Measurements from ENCODE around the gene SLC43A2. TPM values are rescaled to one million over a fixed set of nuclear protein-coding genes. Genes with fewer than 3 reads are reported as not detected.

Gene SLC43A2
- total RNA-seq, 4 donors from 2014 or later = 58.6 to 103 (median 69.0) TPM

DNA sequence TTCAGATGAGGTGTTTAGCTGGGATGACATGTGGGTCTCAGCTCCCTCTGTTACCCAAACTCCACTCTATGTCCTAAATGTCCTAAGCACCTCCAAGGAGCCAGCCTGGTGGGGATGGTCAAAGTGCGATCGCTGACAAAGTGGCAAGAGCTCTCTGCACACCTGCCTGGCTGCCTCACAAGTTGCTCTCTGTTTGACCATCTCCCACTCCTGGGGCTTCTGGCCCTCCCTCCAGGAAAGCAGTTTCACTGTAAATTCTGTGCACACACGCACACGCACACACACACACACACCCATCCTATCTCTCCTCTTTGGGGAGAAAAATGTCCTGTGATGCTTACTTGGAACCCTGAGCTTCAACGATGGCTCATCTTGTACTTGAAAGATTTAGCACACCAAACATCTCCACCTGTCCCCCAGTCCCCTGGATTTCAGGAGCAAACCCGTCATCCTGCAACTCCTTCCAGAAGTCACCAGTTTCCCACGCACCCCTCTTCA lies 67.7 kb downstream of the SLC43A2 start:
- DNase-seq = no peak
- no peaks in the 10 kb centered on the region for H3K9me3 ChIP-seq
- H3K27ac ChIP-seq = peak overlapping the region; percentile 89 to 100 (median 95)
- peaks cover 4 to 58% (median 7%) of the 10 kb centered on the region in 4 donors for H3K4me1 ChIP-seq
- no peaks in the 10 kb centered on the region for H3K27me3 ChIP-seq
- H3K36me3 ChIP-seq = no peaks in the 10 kb centered on the region
- peak overlapping the region in 3 of 4 donors; percentile 82 to 99 (median 91) for H3K4me3 ChIP-seq
- TF ChIP-seq POLR2A (IDR thresholded peaks at IDR 0.05) = no peak
- TF ChIP-seq CTCF (IDR thresholded peaks at IDR 0.05) = no peak

- no peaks in the 10 kb centered on the region for H3K9me3 ChIP-seq
- TF ChIP-seq POLR2A (IDR thresholded peaks at IDR 0.05) = peak; percentile 59 to 80
- TF ChIP-seq CTCF (IDR thresholded peaks at IDR 0.05) = no peak
- no peaks in the 10 kb centered on the region for H3K27me3 ChIP-seq
- H3K4me1 ChIP-seq = peaks cover 4 to 64% (median 9%) of the 10 kb centered on the region in 4 donors
- peak overlapping the region; percentile 89 to 100 (median 95) for H3K27ac ChIP-seq
- peak in 2 of 3 donors; percentile 73 to 79 for DNase-seq
- H3K36me3 ChIP-seq = peaks cover 0 to 1% (median 0%) of the 10 kb centered on the region in 3 donors
- H3K4me3 ChIP-seq = peak overlapping the region in 2 of 4 donors; percentile 82 to 99
Measured at GRCh38 chr17:1560101-1560857, 68.4 kb downstream of the SLC43A2 start.

- no peak for DNase-seq
Measured at GRCh38 chr17:1559047-1560043, 69.3 kb downstream of the SLC43A2 start.

DNA sequence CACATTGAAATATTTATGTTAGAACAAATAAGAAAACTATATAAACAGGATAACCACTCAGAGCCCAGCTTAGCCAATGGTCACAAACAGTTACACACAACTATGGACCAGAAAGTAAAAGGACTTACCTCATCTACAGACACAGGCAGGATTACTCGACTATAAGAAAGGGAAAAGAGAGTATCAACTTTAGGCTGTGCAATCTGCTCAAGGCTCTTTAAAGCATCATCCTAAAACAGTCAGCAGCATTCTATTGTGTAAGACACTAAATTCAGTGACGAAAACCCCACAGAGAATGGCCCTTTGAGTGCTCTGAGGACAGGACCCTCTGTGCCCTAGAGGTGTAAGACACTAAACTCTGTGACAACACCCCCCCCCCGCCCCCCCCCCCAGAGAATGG lies 70.2 kb downstream of the SLC43A2 start:
- Histone ChIP-seq H3K27ac (peak overlapping the region in 2 of 4 donors; percentile 48 to 73), H3K36me3 (peaks cover 0 to 11% (median 0%) of the 10 kb centered on the region in 3 donors), H3K4me3 (no peak overlapping the region), H3K9me3 (no peaks in the 10 kb centered on the region), H3K4me1 (peaks cover 4 to 73% (median 9%) of the 10 kb centered on the region in 4 donors), H3K27me3 (no peaks in the 10 kb centered on the region)
- TF ChIP-seq POLR2A (IDR thresholded peaks at IDR 0.05) (no peak), CTCF (IDR thresholded peaks at IDR 0.05) (no peak)
- DNase-seq = no peak

More at GRCh38 chr17:1559047-1560043, 69.3 kb downstream of the SLC43A2 start:
- peaks cover 4 to 73% (median 9%) of the 10 kb centered on the region in 4 donors for H3K4me1 ChIP-seq
- no peaks in the 10 kb centered on the region for H3K9me3 ChIP-seq
- H3K27me3 ChIP-seq = no peaks in the 10 kb centered on the region
- TF ChIP-seq CTCF (IDR thresholded peaks at IDR 0.05) (no peak), POLR2A (IDR thresholded peaks at IDR 0.05) (no peak)
- peak overlapping the region in 1 of 4 donors; percentile 18 for H3K4me3 ChIP-seq
- peak overlapping the region in 2 of 4 donors; percentile 96 to 100 for H3K27ac ChIP-seq
- peaks cover 0 to 10% (median 0%) of the 10 kb centered on the region in 3 donors for H3K36me3 ChIP-seq

Measured in Peyer's patch (tissue), 4 donors.